GM18870 (cell line): ENCODE data around the gene MYO10.
"Not testable (repeated sequence)": the region's sequence is repeated elsewhere in the genome, so short reads cannot be mapped to it uniquely, and the experiment has no call there.

Source experiments
- ATAC-seq: cut with Tn5 transposase; IDR thresholded peaks from one replicate; pipeline ENCODE4 v1.9.1; 2021; ENCODE audit warnings: moderate library complexity; ENCODE audit not compliant: unreplicated experiment

Gene MYO10

DNA sequence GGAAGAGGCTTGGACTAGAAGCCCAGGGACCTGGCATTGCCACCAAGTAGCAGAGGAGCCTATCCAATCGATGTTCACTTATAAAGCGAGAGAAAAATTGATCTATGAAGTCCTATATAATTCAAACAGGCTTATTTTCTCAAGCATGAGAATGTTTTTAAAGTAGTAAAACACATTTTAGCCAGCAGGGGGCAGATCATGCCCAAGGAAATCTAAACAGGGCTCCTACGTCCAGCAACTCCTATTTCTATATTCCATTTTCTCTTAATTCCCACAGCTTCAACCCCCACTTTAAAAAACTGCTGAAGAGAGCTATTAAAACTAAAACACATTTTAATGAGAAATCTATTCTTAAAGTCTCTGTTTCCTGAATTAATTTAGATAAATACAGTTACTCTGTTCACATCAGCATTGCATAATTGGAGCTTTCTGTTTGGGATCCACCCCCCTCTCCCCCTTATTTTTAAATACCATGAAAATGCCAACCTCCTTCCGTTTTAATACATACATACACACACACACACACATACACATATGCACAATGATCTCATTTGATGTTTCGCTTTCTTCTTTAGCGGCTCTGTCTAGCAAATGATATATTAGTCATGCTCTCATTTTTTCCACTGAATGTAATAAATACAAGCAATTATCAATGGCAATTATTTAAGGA is 144.9 kb downstream of the MYO10 start:
- ATAC-seq = peak; percentile 49

DNA sequence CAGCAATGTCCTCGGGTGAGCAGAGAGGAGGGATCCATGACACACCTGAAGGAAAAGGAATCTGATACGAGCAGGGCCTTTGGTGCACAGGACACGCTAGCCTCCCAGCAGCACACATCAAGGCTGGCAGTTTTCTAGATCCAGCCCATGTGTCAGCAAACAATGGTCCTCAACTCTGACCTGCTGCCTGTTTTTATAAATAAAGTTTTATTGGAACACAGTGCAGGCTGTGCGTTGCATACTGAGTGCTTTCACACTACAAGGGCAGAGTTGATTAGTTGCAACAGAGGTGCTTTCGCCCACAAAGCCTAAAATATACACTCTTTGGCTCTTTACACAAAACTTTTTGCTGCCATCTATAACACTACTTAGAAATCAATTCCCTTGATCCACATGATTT is 147.1 kb downstream of the MYO10 start:
- no peak for ATAC-seq

DNA sequence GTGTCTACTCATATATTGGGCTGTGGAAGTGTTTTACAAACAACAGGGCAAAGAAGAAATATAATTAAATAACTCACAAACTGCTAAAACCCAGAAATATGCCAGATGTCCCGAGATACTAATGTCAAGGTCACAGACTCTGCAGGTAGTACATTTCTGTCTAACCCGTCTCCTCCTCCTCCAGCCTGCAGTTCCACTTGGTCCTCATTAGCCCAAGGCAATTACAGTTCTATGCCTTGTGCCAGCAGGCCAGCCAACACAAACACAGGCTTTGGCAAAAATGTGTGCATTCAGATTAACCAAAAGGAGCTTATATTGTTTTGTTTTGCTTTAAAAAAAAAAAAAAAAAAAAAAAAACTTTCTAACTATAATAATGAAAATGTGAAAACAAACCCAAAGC is 148.8 kb downstream of the MYO10 start:
- ATAC-seq = no peak

DNA sequence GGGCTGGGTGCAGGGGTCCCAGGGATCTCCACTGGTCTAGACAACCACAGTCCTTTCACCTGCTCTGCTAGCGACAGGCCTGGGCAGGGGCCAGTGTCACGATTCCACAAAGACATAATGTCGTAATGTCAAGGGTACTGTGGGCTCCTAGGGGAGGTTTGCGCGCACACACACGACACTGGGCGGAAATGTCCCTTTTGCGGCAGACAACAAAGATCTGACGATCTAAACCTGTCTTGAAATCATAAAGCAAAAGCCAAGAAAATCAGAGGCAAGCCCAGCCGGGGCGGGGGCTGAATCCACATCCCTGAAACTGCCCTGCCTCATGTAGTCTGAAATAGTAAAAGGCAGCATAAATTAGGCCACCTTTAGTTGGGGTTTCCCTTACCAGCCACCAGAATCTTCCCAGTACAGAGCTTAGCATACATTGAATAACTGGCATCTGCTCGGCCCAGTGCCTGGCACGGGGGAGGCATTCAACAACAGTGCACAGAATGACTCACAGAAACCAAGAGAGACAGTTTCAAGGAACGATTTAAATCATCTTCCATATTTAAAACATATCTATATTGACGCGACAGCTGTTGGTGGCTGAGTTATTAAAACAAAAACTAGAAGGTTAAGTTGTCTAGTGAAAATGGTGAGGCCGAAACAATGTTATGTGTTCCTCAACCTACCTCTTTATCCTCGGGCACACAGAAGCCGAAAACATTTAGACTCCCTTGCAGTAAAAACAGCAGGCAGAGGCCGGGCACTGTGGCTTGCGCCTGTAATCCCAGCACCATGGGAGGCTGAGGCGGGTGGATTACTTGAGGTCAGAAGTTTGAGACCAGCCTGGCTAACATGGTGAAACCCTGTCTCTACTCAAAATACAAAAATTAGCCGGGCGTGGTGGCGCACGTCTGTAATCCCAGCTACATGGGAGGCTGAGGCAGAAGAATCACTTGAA is 151.0 kb downstream of the MYO10 start:
- ATAC-seq = peak; percentile 99

DNA sequence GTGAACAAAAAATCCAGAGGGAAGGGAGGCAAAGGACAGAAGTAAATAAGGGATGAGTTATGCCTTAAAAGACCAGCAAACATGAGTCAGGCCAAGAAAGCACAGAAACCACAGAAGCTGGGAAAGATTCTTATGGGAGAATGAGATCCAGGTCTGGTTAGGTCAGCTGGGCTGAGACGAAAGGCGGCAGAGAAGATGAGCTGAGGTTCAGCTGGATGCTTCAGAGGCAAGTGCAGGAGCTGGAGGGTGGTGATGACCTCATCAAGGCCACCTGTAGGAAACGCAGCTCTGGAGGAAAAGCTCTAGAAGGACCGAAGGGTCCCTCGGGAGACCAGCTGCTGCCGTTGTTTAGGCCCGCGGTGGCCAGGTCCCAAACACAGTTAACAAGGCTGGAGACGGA is 152.0 kb downstream of the MYO10 start:
- ATAC-seq = no peak

DNA sequence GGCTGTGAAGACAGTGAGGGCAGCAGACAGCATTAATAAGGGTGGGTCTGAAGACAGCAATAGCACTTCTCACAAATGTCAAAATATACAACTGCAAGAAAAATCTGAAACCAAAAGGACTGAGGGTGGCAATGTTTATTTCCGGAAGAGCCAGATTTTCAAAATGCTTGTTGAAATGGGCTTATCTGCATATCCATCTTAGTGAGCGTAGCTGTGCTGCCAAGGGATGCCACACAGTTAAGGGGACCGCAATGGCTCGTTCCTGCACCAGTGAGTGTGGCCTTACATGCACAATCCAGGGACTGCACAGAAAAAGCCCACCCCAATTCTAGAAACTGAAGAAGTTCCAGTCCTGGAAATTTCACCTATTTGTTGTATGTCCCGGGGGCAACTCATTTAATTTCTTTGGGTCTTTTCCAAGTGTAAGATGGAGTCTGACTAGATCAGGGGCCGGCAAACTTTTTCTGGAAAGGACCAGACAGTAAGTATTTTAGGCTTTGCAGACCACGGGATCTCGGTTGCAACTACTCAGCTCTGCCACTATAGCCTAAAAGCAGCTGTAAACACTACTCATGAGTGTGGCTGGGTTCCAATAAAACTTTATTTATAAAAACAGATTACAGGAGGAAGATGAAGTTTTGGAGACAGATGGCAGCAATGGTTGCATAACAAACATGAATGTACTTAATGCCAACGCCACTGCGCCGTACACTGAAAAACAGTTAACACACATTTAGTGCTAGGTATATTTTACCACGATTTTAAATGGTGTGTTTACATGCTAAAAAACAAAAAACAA is 154.1 kb downstream of the MYO10 start:
- no peak for ATAC-seq

DNA sequence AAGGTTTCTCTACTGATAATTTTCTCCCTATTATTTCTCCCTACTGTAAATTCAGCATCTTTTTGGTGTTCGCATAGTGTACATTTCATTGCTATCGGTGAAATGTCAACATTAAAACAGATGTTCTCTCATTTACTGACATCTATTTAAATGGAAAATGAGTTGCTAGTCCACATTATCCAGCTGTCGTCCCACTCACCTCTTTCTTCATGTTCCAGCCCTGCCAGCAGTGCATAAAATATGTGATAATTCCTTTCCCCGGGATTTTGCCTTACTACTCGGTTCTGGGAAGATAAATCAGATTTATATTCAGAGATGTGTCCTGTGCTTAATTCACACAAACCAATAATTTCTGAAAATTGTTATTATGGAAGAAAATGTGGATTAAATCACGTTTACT is 155.8 kb downstream of the MYO10 start:
- no peak for ATAC-seq

DNA sequence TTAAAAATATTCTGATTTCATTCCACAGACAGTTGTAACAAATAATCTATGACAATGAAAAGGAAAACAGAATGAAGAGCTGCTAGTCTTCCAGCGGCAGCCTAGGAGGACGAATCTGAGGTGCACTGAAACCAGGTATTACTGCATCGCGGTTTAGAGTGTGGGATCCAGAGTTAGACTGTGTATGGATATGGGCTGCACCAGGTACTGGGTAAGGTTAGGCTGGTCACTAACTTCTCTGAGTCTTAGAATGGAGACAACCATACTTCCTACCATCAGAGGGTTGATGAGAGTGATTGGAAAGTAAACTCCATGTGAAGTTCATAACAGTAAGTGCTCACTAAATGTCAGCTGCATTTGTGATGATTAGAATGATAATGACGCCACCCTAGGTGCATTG is 158.7 kb downstream of the MYO10 start:
- ATAC-seq = no peak

DNA sequence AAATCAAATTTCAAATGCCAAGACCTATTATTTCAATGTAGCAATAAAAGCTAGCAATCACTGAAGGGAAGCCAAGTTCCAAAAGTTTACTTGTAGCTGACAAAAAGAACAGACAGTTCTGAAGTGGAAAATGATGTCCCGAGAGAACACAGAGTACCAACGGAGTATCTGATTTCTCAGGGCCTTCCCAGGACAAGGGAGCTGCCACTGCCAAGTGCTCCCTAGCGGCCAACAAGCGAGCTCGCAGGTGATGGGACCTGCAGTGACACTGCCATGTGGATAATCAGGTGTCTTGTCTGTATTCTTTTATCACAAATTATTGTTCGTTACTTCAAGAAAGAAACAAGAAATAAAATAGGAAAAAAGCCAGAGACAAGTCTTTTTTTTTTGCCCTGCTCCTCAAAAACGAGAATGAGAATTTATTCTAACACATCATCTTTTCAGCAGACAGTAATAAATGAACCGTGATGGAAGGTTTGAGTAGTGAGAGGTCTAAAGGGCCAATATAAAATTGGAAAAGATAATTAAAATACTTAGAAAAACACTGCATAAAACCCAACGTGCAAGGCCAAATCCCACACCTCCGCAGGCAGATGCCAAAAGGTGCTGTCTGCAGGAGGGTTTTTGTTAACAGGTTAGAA is 159.4 kb downstream of the MYO10 start:
- ATAC-seq = no peak

DNA sequence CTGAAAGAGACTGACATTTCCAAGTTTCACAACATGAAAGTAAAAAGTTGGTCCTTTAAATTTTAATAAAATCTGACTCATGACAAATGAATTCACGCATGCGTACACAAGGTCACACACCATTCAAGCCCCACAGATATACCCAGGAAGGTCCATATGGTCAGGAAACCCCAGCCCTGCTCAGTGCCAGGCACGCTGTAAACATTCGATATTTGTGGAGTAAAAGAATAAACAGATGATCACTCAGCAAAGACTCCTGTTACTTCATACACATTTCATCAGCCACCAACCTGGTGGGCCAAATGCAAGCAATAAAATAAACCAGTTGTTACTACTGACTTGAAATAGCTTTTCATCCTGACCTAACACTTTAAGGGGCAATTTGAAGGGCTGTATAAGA is 161.3 kb downstream of the MYO10 start:
- ATAC-seq = no peak

DNA sequence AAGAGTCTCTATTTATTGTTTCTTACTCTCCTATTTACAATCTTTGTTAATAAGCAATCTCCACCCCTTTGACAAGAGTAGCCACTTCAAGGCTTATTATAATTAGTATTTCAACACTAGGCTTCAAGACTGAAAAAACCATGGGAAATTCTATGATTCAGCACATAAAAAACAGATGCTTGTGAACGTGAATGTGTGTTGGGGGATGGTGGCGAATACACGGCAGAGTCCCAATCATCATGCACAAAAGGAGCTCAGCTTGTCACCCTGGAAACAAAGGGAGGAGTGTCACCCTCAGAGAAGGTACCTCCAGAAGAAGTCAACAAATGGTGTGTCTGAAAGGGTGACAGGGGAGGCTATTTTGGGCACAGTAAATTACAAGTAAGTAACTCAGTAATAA is 162.1 kb downstream of the MYO10 start:
- no peak for ATAC-seq

DNA sequence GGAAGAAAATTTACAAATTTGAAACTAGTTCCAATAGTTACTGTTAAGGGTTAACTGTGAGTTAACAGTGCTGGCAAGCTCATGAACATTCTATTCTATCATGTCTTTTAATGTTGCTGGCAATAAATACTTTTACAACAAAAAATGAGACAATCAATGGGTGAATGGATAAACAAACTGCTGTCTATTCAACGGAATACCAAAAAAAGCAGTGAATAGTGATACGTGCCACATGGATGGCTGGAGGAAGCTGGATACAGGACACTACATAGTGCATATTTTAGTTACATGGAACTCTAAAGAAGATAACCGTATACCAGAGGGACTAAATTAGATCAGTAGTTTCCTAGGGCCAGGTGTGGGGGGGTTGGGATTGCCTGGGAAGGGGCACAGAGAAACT is 163.5 kb downstream of the MYO10 start:
- ATAC-seq = no peak

DNA sequence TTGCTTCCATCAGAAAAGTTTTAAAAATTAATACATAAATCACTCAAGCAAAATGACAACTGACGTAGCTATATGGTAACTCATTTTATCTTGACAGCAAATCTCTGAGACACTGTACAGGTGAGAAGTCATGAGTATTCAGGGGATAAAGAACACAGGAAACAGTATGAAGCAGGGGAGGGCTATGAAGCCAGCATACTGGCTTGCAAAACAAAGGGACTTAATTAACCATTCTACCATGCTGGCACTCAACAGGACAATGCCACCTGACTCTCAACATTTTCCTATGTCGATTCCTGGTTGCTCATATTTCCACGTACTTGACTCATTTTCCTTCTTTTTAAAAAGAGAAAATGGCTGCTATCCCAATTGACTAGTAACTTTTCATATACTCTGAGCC is 167.9 kb downstream of the MYO10 start:
- ATAC-seq = no peak

DNA sequence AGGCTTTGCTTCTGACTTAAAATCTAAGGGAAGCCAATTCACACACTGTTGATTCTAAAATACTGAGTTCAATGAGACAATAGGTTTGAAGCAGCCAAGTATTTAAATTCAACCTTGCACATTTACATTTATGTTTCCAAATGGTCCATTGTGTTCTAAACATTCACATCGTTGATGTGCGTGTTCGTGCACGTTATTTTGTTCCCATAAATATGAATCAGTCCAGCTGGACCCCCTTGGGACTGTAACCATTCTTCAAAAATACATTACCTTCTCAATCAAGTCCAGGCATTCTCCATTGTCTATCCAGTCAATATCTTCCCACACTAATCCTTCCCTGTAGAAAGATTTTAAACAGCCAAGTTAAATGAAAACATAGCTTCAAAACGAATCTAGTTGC is 172.9 kb downstream of the MYO10 start:
- no peak for ATAC-seq

DNA sequence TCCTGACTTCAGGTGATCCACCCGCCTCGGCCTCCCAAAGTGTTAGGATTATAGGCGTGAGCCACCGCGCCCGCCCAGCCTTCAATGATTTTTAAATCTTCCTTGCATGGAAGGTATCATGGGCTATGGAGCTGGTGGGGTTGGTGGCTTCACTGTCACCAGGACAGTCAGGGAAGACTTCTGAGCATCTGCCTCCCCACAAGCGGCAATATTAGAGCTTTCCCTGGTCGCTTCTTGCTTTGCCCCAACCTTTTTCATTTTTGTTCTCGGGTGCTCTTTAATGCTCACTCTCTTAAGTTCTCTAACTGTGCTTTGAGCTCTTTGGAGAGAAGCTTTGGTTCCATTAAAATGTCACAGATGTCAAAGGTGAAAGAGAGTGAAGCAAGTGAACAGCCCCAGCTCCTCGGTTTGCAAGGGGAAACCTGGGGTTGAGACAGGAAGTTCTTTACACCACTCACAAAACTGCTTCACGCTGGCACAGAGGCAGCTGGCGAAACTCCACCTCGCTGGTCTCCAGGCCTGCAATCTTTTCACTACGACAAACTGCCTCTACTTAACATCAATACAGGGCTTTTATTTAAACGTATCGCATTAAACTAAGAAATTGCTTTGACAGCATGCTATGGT is 176.8 kb downstream of the MYO10 start:
- peak; percentile 82 for ATAC-seq

DNA sequence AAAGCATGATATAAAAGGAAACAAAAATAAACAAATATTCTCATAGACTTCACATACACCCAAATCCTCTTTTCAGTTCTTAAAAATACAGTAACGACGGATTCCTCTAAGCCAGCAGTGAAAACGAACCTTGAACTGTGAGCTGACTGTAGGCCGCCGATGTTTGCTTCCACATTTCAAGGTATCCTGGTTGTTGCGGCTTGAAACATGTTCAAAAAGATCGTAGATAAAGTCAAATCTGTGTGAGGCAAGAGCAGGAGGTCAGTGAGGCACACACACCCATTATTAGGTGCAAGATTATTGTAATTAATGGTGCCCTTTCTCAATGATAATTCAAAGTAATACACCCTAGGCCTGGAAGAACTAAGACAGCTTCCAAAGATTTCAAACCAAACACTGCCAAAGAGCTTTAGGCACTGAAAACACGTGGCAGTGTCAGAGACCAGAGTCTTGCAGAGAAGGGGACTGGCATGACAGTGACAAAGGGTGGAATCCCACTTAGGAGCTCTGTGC is 178.0 kb downstream of the MYO10 start:
- ATAC-seq = no peak

DNA sequence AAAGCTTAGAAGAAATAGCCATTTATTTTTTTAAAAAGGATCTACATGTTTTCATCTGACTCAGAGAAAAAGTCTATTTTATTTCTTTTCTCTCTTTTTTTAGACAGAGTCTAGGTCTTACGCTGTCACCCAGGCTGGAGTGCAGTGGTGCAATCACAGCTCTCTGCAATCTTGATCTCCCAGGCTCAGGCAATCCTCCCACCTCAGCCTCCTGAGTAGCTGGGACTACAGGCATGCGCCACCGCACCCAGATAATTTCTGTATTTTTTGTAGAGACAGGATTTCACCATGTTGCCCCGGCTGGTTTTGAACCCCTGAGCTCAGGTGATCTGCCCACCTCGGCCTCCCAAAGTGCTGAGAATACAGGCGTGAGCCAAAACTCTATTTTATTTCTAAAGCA is 178.5 kb downstream of the MYO10 start:
- not testable (repeated sequence) for ATAC-seq

DNA sequence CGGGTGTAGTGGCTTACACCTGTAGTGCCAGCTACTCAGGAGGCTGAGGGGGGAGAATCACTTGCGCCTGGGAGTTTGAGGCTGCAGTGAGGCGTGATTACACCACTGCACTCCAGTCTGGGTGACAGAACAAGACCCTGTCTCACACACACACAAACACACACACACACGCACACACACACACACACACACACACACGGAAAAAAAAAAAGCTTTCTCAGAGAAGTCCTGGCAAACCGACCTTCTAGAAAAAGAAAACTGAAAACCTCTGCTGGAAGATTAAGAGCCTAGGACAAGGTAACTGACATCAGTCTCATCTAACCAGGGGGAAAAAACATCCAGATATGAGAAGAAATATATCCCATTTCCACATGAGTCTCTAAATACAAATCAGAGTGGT is 178.9 kb downstream of the MYO10 start:
- no peak for ATAC-seq

DNA sequence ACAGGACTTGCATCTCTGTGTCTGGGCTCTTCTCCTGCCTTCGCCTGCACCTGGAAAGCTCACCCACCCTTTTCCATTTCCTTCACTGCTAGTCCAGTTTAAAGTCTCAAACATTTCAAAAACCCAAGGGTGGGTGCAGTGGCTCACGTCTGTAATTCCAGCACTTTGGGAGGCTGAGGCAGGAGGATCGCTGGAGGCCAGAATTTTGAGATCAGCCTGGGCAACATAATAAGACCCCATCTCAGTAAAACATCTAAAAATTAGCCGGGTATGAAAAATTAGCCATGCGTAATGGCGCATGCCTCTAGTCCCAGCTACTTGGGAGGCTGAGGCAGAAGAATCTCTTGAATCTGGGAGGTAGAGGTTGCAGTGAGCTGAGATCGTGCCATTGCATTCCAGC is 179.4 kb downstream of the MYO10 start:
- ATAC-seq = no peak

DNA sequence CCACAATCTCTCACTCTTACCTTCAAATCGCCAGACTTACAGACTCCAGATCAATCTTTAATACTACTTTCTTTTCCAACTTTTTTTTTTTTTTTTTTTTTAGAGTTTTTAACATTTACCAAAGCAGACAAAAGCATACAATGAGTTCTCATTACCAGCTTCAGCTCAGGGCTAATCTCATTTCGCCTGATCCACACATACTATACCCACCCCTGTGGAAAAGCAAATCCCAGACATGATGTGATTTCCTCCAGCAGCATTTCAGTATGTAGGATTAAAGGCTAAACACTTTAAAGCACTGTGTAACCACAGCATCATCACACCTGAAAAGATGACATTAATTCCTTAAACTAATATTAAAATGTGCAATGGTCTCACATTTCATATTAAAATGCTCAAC is 180.4 kb downstream of the MYO10 start:
- ATAC-seq = no peak
